A673 (cell line): ENCODE results near the gene ATP8A1. TPM values are rescaled to one million over a fixed set of nuclear protein-coding genes. Genes with fewer than 3 reads are reported as not detected.

Experiments
- BruUV-seq: library from RNA; stranded (reverse); fragments of 400-500 nt; replicated peaks from 2 replicates; lab custom pipeline; 2021; lab: Mats Ljungman, UMichigan
- CTCF ChIA-PET: fragments of 300-600 bp; sonication (Branson Sonifier 250); formaldehyde crosslinking; loops from one replicate; lab custom pipeline; 2022; ENCODE audit warnings: antibody characterized with exemption; lab: Charles Lee
- POLR2A ChIA-PET: fragments of 300-600 bp; sonication (Branson Sonifier 250); formaldehyde crosslinking; loops from one replicate; lab custom pipeline; 2022; ENCODE audit warnings: antibody characterized with exemption; ENCODE audit not compliant: low non-redundant PET; lab: Charles Lee
- DNase-seq: peaks from one replicate; pipeline ENCODE4 v3.0.0-alpha.2; 2015; ENCODE audit warnings: low spot score
- H3K27ac ChIP-seq: fragments of 200-600 bp; sonication (generic); 2 replicates; pipeline ENCODE4 v1.5.1; 2016; ENCODE audit warnings: mixed run types, low read depth, mild to moderate bottlenecking, mixed read lengths, antibody characterized with exemption, low read length; ENCODE audit not compliant: poor library complexity, severe bottlenecking
- H3K27me3 ChIP-seq: fragments of 200-600 bp; sonication (generic); replicated peaks from 2 replicates; pipeline ENCODE4 v1.6.1; 2017; ENCODE audit warnings: mixed run types, low read depth, mild to moderate bottlenecking, mixed read lengths, antibody characterized with exemption, low read length; ENCODE audit not compliant: insufficient read depth, poor library complexity
- H3K36me3 ChIP-seq: fragments of 200-600 bp; sonication (generic); 2 replicates; pipeline ENCODE4 v1.6.1; 2016; ENCODE audit warnings: mixed run types, mild to moderate bottlenecking, mixed read lengths, antibody characterized with exemption, low read length; ENCODE audit not compliant: insufficient read depth, poor library complexity, severe bottlenecking
- H3K4me1 ChIP-seq: fragments of 200-600 bp; sonication (generic); 2 replicates; pipeline ENCODE4 v1.6.1; 2017; ENCODE audit warnings: mixed run types, mild to moderate bottlenecking, mixed read lengths, antibody characterized with exemption, low read length; ENCODE audit not compliant: insufficient read depth, poor library complexity, severe bottlenecking
- H3K4me3 ChIP-seq: fragments of 200-600 bp; sonication (generic); 2 replicates; pipeline ENCODE4 v1.5.1; 2016; ENCODE audit warnings: low read depth, mixed run types, mild to moderate bottlenecking, mixed read lengths, low read length; ENCODE audit not compliant: poor library complexity, severe bottlenecking
- H3K9me3 ChIP-seq: fragments of 200-600 bp; sonication (generic); 2 replicates; pipeline ENCODE4 v1.6.1; 2016; ENCODE audit warnings: mixed run types, low read depth, mild to moderate bottlenecking, mixed read lengths, antibody characterized with exemption, low read length; ENCODE audit not compliant: poor library complexity, severe bottlenecking
- CTCF ChIP-seq: fragments of 300-800, 200-600 bp; sonication (generic); conservative IDR thresholded peaks from 2 replicates; pipeline ENCODE4 v1.5.1; 2017; ENCODE audit warnings: low read depth, mild to moderate bottlenecking, antibody characterized with exemption, low read length, moderate library complexity, mixed read lengths
- EZH2 ChIP-seq: fragments of 200-600 bp; sonication (generic); IDR thresholded peaks from 2 replicates; pipeline ENCODE4 v1.6.1; 2017; ENCODE audit warnings: borderline replicate concordance, low read depth, mild to moderate bottlenecking, mixed read lengths, antibody characterized with exemption, low read length; ENCODE audit not compliant: poor library complexity, severe bottlenecking
- intact Hi-C: fragments of 100-400 bp; cut with micrococcal nuclease; formaldehyde crosslinking; loops from one replicate; pipeline ENCODE4 v1.10.0; 2022; ENCODE audit not compliant: unreplicated experiment
- total RNA-seq: library from RNA; stranded (reverse); gene quantifications from 2 replicates; pipeline ENCODE4 v1.2.3, GENCODE V29; 2021

ATP8A1 gene
- total RNA-seq, 1 experiment from 2014 or later, result 0.28 TPM

DNA sequence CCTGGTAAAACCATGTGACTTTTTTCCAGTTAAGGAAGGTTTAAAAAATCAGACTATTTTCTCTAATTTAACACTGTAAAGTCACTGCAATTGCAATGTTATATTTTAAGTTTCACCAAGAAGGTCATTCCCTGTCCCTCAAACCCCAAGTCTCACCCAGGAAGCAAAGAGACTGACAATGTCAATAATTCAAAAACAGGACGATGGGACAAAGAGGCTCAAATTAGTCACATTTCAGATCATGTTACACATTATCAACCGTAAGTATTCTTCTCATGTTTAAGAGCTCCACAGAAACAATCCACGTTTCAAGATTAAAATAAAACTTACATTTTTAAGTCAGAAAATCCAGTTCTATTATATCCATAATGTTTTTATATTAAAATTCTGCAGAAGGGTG lies 246.5 kb downstream of the ATP8A1 start:
- H3K4me3 ChIP-seq, result no peak overlapping the region
- no peaks in the 10 kb centered on the region for H3K4me1 ChIP-seq
- ChIA-PET CTCF (no interaction called here), POLR2A (no interaction called here)
- H3K36me3 ChIP-seq, result no peaks in the 10 kb centered on the region
- no peak overlapping the region for H3K27ac ChIP-seq
- intact Hi-C loops, result no loop called here
- no peaks in the 10 kb centered on the region for H3K27me3 ChIP-seq
- TF ChIP-seq CTCF (no peak), EZH2 (no peak)
- DNase-seq, result no peak
- BruUV-seq, result no TSS peak
- H3K9me3 ChIP-seq, result no peaks in the 10 kb centered on the region

DNA sequence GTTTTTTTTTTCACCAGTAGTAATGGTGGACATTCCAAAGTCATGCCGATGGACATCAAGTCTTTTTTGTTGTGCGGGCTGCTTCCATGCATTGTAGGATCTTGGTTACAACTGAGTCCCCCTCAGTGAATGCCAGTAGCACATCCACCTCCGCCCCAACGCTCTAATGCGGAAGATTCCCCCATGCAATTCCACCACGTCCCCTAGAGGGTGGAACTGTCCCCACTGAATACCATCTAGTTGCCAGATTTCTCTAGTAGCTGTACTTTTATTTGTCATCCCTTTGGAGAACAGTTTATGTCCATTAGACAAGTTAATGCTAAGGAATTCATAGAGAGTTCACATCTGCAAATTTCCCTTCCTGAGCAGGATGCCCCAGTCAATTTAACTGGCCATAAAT lies 252.9 kb downstream of the ATP8A1 start:
- Histone ChIP-seq H3K27me3 (peaks cover 36% of the 10 kb centered on the region), H3K9me3 (no peaks in the 10 kb centered on the region), H3K36me3 (no peaks in the 10 kb centered on the region), H3K4me3 (no peak overlapping the region), H3K4me1 (no peaks in the 10 kb centered on the region), H3K27ac (no peak overlapping the region)
- intact Hi-C loops, result no loop called here
- no peak for DNase-seq
- no peak for TF ChIP-seq CTCF
- TF ChIP-seq EZH2, result no peak
- ChIA-PET CTCF (no interaction called here), POLR2A (no interaction called here)
- no TSS peak for BruUV-seq

DNA sequence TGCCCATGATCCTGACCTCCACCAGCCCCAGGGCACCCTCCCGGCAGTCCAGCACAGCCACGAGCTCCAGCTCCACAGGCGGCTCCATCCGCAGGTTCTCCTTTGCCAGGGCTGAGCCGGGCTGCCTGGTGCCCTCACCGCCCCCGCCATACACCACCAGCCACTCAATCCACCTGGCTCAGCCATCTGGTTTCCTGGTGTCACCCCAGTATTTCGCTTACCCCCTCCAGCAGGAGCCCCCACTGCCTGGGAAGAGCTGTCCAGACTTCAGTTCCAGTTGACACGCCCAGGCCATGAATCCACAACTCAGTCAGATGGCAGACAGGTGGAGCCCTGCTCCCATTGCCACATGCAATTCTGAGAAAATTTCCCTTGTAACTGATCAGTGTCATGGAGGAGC lies 255.7 kb downstream of the ATP8A1 start:
- POLR2A ChIA-PET, result no interaction called here
- no peak overlapping the region for H3K4me3 ChIP-seq
- no peak for TF ChIP-seq EZH2
- no peak for TF ChIP-seq CTCF
- no peaks in the 10 kb centered on the region for H3K36me3 ChIP-seq
- H3K9me3 ChIP-seq, result no peaks in the 10 kb centered on the region
- no peak for DNase-seq
- H3K27ac ChIP-seq, result no peak overlapping the region
- intact Hi-C loops, result no loop called here
- H3K4me1 ChIP-seq, result no peaks in the 10 kb centered on the region
- BruUV-seq, result no TSS peak
- peaks cover 64% of the 10 kb centered on the region for H3K27me3 ChIP-seq
- CTCF ChIA-PET, result no interaction called here
